SK-MEL-5 (cell line): ENCODE measurements around the gene MAP4K2. TPM values are rescaled to one million over a fixed set of nuclear protein-coding genes. Genes with fewer than 3 reads are reported as not detected.

Source experiments
- DNase-seq: peaks from one replicate; pipeline ENCODE4 v3.0.0-alpha.2; 2016; ENCODE audit warnings: low read depth, low spot score
- in situ Hi-C: cut with HindIII; loops from 2 replicates; pipeline ENCODE4 v1.10.0; 2016; ENCODE audit warnings: low sequenced_read_pairs, high pct_unique_total_duplicates, low pct_unique_long_range_greater_than_20kb
- total RNA-seq: library from RNA; depleted of rRNA; stranded (reverse); fragments of >200 nt; shearing (Covaris generic); gene quantifications from 2 replicates; pipeline ENCODE4 v1.2.3, GENCODE V29; 2014

MAP4K2 gene
- total RNA-seq, 1 experiment from 2014 or later = 16.3 TPM

DNA sequence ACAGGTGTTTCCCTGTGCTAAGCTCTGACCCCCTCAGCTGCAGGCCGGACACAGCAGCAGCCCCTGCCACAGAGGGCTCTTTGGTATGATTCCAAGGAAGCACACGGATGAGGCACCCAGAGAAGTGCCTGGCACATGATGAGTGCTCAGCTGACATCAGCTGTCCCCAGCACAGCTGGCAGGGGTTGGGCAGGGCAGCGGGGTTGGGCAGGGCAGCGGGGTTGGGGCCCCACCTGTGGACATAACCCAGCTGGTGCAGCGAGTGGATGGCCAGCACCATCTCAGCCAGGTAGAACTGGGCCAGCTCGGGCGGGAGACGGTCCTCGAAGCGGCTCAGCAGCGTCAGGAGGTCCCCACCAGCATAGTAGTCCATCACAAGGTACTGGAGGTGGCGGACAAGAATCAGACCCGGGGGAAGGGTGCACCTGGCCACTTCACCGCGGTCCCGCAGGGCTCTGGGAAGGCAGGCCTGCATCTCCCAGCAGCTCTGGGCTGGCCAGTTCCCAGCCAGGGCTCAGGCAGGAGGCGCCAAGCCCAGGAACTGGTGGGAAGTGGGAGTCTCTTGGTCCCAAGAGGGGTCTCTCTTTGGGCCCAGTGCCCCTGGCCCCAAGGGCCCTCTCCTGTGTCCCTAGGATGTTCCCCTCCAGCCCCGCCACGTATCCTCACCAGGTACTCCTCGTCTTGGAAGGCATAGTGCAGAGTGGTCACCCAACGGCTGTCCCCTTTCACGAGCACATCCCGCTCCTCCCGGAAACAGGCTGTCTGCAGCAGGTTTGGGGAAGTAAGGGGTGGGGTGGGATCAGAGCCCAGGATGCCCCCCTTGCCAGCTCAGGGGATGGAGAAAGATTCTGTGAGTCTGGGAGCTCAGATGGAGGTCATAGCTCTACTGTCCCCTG lies 37.1 kb upstream of the MAP4K2 start:
- DNase-seq = no peak
- in situ Hi-C loops = no loop called here

DNA sequence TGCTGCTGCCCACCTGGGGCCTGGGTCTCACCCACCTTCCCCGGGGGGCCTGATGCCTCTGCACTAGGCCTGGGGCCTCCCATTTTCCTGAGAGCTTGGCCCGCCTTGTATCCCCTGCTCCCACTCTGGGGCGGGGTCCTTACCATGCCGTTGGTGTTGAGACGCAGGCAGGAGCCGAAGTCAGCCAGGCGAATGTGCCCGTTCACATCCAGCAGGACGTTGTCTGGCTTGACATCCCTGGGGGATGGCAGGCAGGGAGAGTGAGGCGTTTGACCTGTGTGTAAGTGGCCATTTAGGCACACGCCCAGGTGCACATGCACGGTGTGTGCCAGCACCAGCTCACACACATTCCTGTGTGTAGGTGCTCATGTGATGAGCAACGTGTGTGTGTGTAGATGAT lies 36.3 kb upstream of the MAP4K2 start:
- in situ Hi-C loops = no loop called here
- DNase-seq = no peak

DNA sequence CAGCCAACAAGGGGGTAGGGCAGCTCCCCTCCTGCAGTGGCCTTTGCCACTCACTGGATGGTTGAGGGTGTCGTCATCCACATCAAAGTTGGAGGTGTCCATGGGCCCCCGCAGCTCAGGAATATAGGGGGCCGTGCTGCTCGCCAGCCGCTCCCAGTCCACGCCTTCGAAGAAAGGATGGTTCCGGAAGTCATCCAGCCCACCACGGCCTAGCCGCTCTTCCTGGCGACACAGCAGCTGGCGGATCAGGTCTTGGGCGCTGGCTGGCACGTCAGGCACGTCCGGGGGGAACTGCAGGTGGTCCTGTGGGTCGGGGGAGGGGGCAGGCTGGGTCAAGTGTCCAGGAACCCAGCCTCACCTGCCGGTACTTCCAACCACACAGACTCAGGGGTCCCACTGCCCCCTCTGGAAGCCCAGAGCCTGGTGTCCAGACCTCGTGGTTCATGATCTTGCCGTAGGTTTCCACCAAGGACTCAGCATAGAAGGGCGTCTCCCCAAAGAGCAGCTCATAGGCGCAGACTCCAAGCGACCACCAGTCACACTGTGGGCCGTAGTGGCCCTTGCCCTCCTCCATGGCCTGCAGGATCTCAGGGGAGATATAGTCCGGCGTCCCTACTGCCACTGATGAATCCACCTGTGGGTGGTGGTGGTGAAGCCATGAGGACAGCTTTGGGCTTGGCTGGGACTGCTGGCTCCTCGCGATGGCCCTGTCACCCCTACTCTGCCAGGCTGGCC lies 35.8 kb upstream of the MAP4K2 start:
- in situ Hi-C loops = no loop called here
- no peak for DNase-seq

DNA sequence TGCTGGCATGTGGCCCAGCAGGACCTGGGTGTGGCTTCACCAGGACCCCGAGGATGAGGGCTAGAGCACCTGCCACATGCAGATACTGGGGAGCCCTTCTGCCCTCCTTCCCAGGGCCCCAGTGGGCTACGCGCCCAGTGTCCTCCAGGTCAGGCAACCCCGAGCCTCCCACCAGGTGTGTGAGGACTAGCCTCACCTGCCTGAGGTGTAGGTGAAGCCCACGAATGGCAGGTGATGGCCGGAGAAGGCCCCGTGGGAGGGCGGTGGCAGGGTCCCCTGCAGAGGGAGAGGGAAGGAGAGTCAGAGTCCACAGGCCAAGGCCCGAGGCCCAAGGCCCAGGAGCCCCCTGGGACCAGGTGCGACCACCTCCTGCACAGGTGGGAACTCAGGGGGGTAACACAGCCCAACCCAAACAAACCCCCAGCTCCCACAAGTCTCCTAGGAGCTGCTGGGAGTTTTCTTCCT lies 34.9 kb upstream of the MAP4K2 start:
- in situ Hi-C loops = no loop called here
- DNase-seq = no peak

DNA sequence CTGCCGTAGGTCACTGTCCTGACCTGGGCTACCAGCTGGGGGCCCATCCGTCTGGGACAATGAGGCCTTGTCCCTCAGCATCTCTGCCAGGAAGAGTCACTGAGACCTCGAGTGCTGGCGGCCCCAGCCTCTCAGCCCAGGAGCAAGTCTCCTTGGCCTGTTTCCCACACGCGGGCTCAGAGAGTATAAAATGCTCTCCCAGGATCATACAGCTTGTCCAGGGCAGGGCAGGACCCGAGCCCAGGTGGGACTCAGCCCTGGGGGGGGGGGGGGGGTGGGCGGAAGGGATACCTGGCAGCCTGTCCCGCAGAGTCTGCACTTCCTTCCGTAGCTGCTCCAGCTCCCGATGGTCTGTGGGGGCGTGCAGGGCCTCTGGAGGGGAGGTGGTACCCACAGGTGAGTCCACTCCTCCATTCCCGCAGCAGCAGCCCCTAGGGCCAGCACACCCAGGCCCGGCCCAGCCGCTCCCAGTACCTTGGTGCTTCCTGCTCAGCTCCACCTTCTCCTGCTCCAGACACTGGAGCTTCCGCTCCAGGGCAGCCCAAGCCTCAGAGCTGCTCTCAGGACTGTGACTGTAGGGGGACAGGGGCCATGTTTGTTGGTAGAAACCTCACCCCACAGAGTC lies 33.5 kb upstream of the MAP4K2 start:
- in situ Hi-C loops = no loop called here
- DNase-seq = no peak

DNA sequence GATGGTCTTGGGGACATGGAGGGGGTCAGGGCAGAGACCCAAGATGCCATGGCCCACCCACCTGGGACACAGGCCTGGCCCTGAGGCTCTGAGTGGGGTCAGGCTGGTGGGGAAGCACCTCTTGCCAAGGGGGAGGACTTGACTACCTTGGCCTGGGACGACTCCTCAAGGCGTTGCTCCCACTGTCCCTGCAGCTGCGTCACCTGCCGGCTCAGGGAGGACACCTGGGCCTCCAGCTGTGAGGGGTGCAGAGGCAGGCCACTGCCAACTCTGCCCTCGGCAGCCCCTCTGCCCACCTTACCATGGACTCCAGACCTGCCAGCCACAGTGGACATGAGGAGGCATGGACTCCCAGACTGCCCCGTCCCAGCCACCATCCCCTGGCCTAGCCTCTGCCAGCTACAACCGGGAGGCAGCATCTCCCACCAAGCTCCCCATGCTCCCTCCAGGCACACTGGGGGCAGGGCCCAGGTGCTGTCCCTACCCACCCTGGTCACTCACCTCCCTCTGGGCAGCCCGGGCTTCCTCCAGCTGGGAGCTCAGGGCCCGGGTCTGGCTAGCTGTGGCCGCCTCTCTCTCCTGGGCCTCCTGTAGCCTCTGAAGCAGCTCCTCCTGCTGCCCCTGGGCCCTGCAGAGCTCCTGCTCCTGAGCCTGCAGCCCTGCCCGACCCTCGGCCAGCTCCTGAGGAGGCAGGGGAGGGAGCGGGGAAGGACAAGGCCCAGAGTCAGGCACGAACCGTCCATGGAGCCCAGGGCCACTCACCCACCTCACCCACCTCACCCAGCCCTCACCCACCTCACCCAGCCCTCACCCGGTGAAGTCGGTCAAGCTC lies 32.8 kb upstream of the MAP4K2 start:
- DNase-seq = no peak
- in situ Hi-C loops = no loop called here

DNA sequence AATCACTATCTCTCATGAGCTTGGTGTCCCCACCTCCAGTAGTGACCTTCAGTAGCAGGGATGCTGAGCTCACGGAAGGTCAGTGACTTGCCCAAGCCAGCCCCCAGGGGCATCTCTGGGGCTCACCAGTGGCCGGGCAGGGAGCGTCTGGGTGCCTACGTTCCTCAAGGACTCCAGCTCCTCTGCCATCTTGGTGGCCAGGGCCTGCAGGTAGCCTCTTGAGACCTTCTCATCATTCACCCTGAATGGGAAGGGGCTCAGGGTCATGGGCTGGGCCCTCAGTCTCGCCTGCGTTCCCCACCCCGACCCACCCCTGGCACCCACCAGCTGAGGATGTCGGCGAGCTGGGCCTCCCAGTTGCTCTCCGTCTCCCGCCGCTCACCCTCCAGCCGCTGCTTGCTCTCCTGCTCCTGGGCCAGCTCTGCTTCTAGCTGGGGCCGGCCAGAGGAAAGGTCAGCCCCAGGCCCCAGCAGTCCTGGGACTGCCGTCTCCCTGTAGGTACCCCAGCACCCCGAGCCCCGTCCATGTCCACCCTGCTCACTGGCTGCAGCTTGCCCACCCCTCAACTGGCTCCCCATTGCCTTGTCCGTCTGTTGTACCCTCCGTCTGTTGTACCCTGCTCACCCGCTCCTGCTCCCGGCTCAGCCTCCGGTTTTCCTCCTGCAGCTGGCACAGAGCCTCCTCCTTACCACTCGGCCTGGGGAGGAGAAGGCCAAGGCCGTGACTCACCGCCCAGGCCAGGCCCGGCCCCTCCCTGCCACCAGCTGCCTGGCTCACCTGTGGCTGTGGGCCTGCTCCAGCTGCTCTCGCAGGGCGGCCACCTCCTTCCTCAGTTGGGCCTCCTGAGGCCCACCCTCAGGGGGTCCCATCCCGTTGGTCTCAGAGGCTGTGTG lies 32.0 kb upstream of the MAP4K2 start:
- in situ Hi-C loops = no loop called here
- no peak for DNase-seq

DNA sequence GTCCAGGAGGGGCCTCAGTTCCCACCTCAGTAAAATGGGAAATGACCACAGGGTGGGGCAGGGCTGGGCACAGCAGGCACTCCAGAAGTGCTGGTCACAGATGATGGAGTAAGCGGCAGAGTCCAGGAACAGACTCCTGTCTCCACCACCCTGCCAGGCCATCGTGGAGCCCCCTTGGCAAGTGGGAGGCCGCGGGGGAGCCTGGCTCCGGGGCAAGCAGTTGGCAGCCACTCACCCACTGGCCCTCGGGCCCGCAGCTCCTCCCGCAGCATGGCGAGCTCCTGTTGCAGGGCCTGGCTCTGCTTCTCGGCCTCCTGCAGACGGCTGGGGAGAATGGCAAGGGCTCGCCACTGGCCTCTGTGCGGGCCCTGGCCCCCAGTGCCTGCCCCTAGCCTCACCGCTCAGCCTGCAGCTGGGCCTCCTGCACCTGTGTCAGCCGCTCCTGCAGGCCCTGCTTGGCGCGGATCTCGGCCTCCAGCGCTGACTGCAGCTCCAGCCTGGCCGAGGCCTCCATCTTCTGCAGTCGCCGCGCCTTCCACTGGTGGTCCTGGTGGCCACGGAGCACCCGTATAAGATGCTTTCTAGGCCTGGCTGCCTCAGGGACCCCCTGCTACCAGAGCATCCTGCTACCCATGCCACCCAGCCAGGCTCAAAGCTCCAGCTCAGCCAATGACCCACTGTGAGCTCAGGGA lies 31.2 kb upstream of the MAP4K2 start:
- in situ Hi-C loops = no loop called here
- DNase-seq = no peak

DNA sequence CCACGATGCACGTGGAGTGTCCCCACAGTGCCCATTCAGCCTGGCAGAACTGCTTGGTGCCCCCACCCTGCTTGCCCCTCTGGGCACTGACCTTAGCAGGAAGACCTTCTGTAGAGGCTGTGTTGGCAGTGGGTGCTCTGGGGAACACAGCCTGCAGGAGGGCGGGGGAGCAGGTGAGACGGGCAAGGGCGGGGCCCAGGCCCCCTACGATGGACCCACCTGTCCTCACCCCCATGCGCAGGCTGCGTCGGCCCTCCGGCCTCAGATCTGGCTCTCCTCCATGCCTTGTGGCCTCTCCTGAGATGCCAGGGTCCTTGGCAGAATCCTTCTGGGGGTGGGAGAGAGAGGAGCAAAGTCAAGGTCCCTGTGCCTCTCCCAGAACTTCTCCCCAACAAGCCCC lies 30.5 kb upstream of the MAP4K2 start:
- DNase-seq = no peak
- in situ Hi-C loops = no loop called here

DNA sequence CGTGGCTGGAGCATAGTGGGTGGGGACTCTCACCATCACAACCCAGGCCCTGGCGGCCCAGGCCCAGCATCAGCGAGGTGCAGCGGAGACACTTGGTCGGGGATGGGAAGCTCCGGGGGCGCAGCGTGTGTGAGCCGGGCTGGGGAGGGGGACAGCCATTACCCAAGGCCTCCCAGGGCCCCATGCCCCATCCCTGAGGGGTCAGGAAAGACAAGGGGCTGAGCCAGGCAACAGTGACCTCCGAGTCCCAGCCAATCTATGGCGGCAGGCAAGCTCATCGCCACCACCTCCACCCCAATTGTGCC lies 30.1 kb upstream of the MAP4K2 start:
- in situ Hi-C loops = no loop called here
- DNase-seq = no peak

DNA sequence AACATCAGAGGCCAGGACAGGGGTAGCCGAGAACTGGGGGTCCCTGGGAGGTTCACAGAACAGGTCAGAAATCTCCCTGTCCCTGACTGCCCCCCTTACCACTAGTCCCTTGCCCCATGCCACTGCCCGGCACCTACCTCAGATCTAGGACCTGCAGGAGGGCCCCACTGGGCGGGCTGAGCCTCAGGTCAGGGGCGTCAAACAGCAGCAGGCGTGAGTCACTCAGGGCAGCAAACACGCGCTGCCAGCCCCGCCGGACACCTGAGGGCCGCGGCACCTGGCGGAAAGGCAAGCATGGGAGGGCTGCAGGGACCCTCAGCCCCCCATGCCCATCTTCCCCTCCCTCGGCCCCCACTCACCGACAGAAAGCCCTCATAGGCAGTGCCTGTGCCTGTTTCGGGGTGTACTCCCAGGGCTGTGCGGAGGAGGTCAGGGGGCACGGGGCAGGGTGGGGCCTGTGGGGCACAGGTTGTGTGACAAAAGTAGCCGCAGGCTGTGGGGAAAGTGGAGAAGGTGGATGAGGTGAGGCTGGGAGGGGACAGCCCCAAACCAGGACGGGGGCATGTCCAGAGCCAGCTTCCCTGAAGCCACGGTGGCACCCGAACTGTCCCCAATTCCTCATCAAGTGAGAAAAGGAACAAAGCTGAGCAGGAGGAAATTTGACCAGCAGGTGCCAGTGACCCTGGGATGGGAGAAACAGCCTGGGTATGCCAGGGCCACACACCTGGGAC lies 29.6 kb upstream of the MAP4K2 start:
- in situ Hi-C loops = no loop called here
- DNase-seq = no peak

DNA sequence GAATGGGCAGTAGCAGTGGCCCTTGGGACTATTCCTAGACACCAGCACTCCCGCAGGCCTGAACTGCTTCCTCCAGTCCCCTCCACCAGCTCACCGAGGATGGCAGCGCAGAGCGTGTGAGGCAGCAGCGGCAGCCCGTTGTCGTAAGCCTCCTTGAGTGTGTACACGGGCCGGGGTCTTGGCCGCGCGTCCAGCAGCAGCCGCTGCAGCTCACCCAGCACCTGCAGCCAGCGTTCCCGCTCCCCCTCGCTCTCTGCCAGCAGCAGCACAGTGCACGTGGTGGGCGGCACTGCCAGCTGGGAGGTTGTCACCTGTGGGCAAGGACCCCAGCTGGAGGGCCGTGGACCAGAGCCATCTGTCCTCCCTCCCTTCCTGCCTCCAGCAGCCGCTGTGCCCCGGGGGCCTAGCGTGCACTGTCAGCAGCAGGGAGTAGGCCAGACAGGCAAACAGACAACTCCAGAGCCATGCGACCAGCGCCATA lies 28.4 kb upstream of the MAP4K2 start:
- in situ Hi-C loops = no loop called here
- no peak for DNase-seq

DNA sequence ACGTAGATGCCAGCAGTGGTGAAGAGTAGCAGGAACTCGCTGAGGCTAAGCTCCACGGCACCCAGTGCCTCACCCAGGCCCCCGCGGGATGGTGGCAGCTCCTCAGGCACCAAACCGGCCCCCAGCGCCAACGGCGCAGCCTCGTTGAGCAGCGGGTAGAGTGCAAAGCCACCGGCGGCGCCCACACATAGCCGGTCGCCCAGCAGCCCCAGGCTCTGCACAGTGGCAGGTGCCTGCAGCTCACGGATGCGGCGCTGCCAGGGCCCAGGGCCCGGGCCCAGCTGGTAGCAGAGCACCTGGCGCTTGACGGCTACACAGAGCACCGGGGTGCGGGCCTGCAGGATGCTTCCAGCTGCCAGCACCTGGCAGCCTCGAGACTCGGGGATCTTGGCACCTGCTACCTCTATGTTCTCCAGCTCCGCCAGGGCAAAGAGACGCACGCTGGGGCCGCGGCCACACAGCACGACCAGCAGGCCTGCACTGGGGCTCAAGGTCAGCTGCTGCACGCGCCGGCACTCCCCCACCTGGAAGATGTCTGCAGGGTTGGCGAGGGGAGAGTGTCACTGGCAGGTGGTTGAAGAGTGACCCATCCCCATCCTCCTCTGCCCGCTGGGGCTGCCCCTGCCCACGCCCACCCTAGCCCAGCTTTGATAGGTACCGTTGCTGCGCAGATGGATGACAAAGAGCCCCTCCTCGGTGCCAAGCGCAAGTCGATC lies 26.7 kb upstream of the MAP4K2 start:
- in situ Hi-C loops = no loop called here
- DNase-seq = no peak

DNA sequence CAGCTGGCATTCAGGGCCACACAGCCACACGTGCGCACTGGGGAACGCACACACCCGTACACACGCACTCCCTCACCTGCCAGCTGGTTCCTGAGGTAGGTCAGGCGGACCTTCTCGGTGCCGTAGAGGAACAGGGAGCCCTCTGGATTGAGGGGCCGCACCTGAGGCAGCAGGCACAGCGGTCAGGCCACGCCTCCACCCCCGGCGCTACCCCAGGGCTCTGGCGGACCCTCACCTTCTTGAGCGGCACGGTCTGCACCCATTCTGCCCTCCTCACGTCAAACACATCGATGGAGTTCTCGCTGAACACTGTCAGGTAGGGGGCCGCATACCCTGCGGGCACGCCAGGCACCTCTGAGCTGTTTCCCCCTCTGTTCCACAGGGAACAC lies 24.4 kb upstream of the MAP4K2 start:
- in situ Hi-C loops = no loop called here
- DNase-seq = no peak
